Measurements from ENCODE around the gene MAPRE2. TPM values are rescaled to one million over a fixed set of nuclear protein-coding genes. Genes with fewer than 3 reads are reported as not detected.

MAPRE2 gene
- polyA plus RNA-seq, 1 donor from 2014 or later, result 58.9 TPM

DNA sequence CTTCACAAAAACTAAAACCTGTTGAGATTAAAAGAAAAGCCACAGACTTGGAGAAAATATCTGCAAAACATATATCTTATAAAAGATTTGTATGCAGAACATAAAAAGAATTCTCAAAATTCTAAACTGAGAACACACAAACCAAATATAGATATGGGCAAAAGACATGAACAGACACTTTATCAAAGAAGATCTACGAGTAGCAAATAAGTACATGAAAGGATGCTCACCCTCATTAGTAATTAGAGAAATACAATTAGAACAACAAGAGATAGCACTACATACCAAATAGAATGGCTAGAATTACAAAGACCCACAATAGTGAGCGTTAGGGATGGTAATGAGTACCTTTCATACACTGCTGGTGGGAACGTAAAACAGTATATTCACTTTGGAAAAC, 135.7 kb downstream of the MAPRE2 start:
- TF ChIP-seq EP300 (conservative IDR thresholded peaks at IDR 0.05; ENCODE audit: poor library complexity, severe bottlenecking), result no peak
- TF ChIP-seq SMC3 (conservative IDR thresholded peaks at IDR 0.05; ENCODE audit: poor library complexity), result no peak
- no peak for TF ChIP-seq CTCF (IDR thresholded peaks at IDR 0.05; ENCODE audit: poor library complexity, severe bottlenecking)
- TF ChIP-seq MXI1 (conservative IDR thresholded peaks at IDR 0.05; ENCODE audit: poor library complexity, severe bottlenecking), result no peak
- no peak for TF ChIP-seq TAF1 (IDR thresholded peaks at IDR 0.05; ENCODE audit: low read depth)
- no peak for TF ChIP-seq EZH2 (IDR thresholded peaks at IDR 0.05; ENCODE audit: borderline replicate concordance, insufficient read depth, low read length, poor library complexity, severe bottlenecking)
- no peak for TF ChIP-seq POLR2AphosphoS5 (IDR thresholded peaks at IDR 0.05)
- TF ChIP-seq RAD21 (conservative IDR thresholded peaks at IDR 0.05), result no peak
- TF ChIP-seq REST (IDR thresholded peaks at IDR 0.05; ENCODE audit: borderline replicate concordance), result no peak
- H4K20me1 ChIP-seq (ENCODE audit: insufficient read depth), result no peaks in the 10 kb centered on the region

DNA sequence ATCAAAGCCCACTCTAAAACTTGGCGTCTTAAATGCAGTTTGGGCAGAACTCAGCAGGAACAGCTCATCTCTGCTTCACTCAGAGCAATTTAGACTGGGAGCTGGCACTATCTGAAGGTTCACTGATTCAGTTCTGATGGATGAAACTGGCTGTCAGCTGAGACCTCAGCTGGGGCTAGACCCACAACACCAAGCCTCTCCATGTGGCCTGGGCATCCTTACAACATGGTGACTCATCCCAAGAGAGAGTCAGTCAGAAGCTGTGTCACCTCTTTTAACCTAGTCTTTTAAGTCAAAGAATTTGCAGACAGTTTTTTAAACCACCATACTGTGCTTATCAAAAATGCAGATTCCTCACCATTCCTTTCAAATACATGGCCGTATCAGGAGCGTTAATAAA, 137.0 kb downstream of the MAPRE2 start:
- no peaks in the 10 kb centered on the region for H3K9me3 ChIP-seq (ENCODE audit: low read length)
- H3K9ac ChIP-seq (ENCODE audit: low read length), result no peak overlapping the region
- H3F3A ChIP-seq (ENCODE audit: insufficient read depth, low read length, poor library complexity, severe bottlenecking), result no peaks in the 10 kb centered on the region
- TF ChIP-seq EZH2 (IDR thresholded peaks at IDR 0.05; ENCODE audit: borderline replicate concordance, insufficient read depth, low read length, poor library complexity, severe bottlenecking) (no peak), CTCF (IDR thresholded peaks at IDR 0.05; ENCODE audit: poor library complexity, severe bottlenecking) (no peak)
- no peak overlapping the region for H3K4me2 ChIP-seq (ENCODE audit: low read length)
- H3K4me3 ChIP-seq (ENCODE audit: low read length), result no peak overlapping the region
- H2AFZ ChIP-seq (ENCODE audit: low read depth, low read length), result no peak overlapping the region
- H3K36me3 ChIP-seq (ENCODE audit: insufficient read depth, low read length), result no peaks in the 10 kb centered on the region
- no peaks in the 10 kb centered on the region for H3K27me3 ChIP-seq (ENCODE audit: insufficient read depth, low read depth, low read length)
- no peaks in the 10 kb centered on the region for H3K79me2 ChIP-seq (replicated peaks; ENCODE audit: insufficient read depth, low read length)
- no peaks in the 10 kb centered on the region for H3K9me2 ChIP-seq (ENCODE audit: insufficient read depth, low read length)
- H3K27ac ChIP-seq (ENCODE audit: low read length), result no peak overlapping the region
- no peaks in the 10 kb centered on the region for H4K20me1 ChIP-seq (ENCODE audit: insufficient read depth)

More for the DNA sequence above, 135.7 kb downstream of the MAPRE2 start:
- H3K4me3 ChIP-seq (ENCODE audit: low read length), result no peak overlapping the region
- H3K9me2 ChIP-seq (ENCODE audit: insufficient read depth, low read length), result no peaks in the 10 kb centered on the region
- H3F3A ChIP-seq (ENCODE audit: insufficient read depth, low read length, poor library complexity, severe bottlenecking), result no peaks in the 10 kb centered on the region
- H3K27me3 ChIP-seq (ENCODE audit: insufficient read depth, low read depth, low read length), result no peaks in the 10 kb centered on the region
- no peak overlapping the region for H3K9ac ChIP-seq (ENCODE audit: low read length)
- H3K36me3 ChIP-seq (ENCODE audit: insufficient read depth, low read length), result no peaks in the 10 kb centered on the region
- H3K9me3 ChIP-seq (ENCODE audit: low read length), result no peaks in the 10 kb centered on the region
- H3K4me2 ChIP-seq (ENCODE audit: low read length), result no peak overlapping the region
- no peak overlapping the region for H2AFZ ChIP-seq (ENCODE audit: low read depth, low read length)
- H3K79me2 ChIP-seq (replicated peaks; ENCODE audit: insufficient read depth, low read length), result no peaks in the 10 kb centered on the region
- no peak overlapping the region for H3K27ac ChIP-seq (ENCODE audit: low read length)
